Activated CD8-positive, alpha-beta memory T cell treated with anti-CD3 and anti-CD28 coated beads for 48 hours (primary cell): ENCODE measurements around the gene PVR.
"Not testable (repeated sequence)": the region's sequence is repeated elsewhere in the genome, so short reads cannot be mapped to it uniquely, and the experiment has no call there.

ENCODE experiments used
- DNase-seq, 3 experiments: peaks; one replicate each; pipeline ENCODE4 v3.0.0-alpha.2; 2020; ENCODE audit warnings: low read depth in 2 of 3, low spot score in 2 of 3

PVR gene

GRCh38 chr19:44645407-44646048 lies 1.8 kb downstream of the PVR start:
- no peak for DNase-seq

GRCh38 chr19:44646049-44646416 lies 2.3 kb downstream of the PVR start:
- DNase-seq, result no peak

- no peak for DNase-seq
Measured at GRCh38 chr19:44647144-44647543, 3.4 kb downstream of the PVR start.

- DNase-seq, result no peak
Measured at GRCh38 chr19:44648631-44649251, 5.0 kb downstream of the PVR start.

GRCh38 chr19:44649578-44650145 lies 6.0 kb downstream of the PVR start:
- no peak for DNase-seq

- DNase-seq, result no peak
Measured at GRCh38 chr19:44653343-44653742, 9.6 kb downstream of the PVR start.

GRCh38 chr19:44653977-44654774 lies 10.5 kb downstream of the PVR start:
- peak in 2 of 3 experiments; percentile 16 to 36 for DNase-seq

- DNase-seq, result peak; percentile 41 to 55 (median 48)
Measured at GRCh38 chr19:44657211-44657921, 13.7 kb downstream of the PVR start.

- no peak for DNase-seq
Measured at GRCh38 chr19:44658069-44658733, 14.5 kb downstream of the PVR start.

GRCh38 chr19:44660081-44660480 lies 16.4 kb downstream of the PVR start:
- no peak for DNase-seq

- DNase-seq, result no peak
Measured at GRCh38 chr19:44661205-44661604, 17.5 kb downstream of the PVR start.

- no peak for DNase-seq
Measured at GRCh38 chr19:44661904-44662303, 18.2 kb downstream of the PVR start.

- no peak for DNase-seq
Measured at GRCh38 chr19:44662691-44663385, 19.1 kb downstream of the PVR start.

GRCh38 chr19:44663996-44664395 lies 20.3 kb downstream of the PVR start:
- no peak for DNase-seq

- DNase-seq, result no peak
Measured at GRCh38 chr19:44664976-44665375, 21.3 kb downstream of the PVR start.

- no peak for DNase-seq
Measured at GRCh38 chr19:44666852-44667556, 23.3 kb downstream of the PVR start.

- DNase-seq, result no peak
Measured at GRCh38 chr19:44668985-44669764, 25.5 kb downstream of the PVR start.

GRCh38 chr19:44670027-44670426 lies 26.3 kb downstream of the PVR start:
- not testable (repeated sequence) for DNase-seq

GRCh38 chr19:44671400-44671799 lies 27.7 kb downstream of the PVR start, which contains the start of gene CEACAM19:
TSS of gene CEACAM19 (plus strand) at chr19:44671482. CDS start at chr19:44671932, 450 bp downstream.
- DNase-seq, result no peak
